CD4-positive, alpha-beta T cell treated with Interleukin-6 for 4 hours (primary cell): Measurements from ENCODE around the gene RPP21.

Experiments
- DNase-seq: peaks from one replicate; pipeline ENCODE4 v3.0.0-alpha.2; 2020; ENCODE audit warnings: mixed read lengths

RPP21 gene

GRCh38 chr6:30386166-30386565, 41.2 kb downstream of the RPP21 start:
- DNase-seq: no peak

- no peak for DNase-seq
Measured at GRCh38 chr6:30391240-30391639, 46.3 kb downstream of the RPP21 start.

GRCh38 chr6:30394139-30394538, 49.2 kb downstream of the RPP21 start:
- no peak for DNase-seq
